ENCODE data around the gene TMEM163.

TMEM163 gene

DNA sequence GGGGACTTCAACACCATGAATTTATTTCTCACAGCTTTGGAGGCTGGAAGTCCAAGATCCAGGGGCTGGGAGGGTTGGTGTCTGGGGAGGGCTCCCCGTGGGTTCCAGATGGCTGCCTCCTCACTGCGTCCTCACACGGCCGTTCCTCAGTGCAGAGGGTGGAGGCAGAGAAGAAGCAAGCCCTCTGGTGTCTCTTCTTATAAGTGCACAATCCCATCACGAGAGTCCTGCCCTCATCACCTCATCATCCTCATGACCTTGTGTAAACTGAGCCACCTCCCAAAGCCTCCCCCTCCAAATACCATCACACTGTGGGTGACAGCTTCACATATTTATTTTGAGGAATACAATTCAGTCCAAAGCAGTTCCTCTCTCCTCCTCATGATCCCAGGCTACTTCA is 26.3 kb downstream of the TMEM163 start:
- Histone ChIP-seq H3K36me3 (ENCODE audit: control insufficient read depth, insufficient read depth, low read length) (no peaks in the 10 kb centered on the region), H3K9me3 (ENCODE audit: control insufficient read depth, insufficient read depth, low read depth, low read length) (no peaks in the 10 kb centered on the region), H3K4me3 (ENCODE audit: low read depth, low read length) (no peak overlapping the region), H3K27me3 (ENCODE audit: control insufficient read depth, insufficient read depth, low read length) (no peaks in the 10 kb centered on the region), H3K9ac (ENCODE audit: low read length) (no peak overlapping the region), H3K27ac (ENCODE audit: low read depth, low read length) (no peak overlapping the region), H3K4me1 (ENCODE audit: control insufficient read depth, insufficient read depth, low read length) (no peaks in the 10 kb centered on the region)

GRCh38 chr2:134690629-134691215 is 28.1 kb downstream of the TMEM163 start:
- H3K4me3 ChIP-seq (ENCODE audit: low read depth, low read length) = no peak overlapping the region
- no peaks in the 10 kb centered on the region for H3K9me3 ChIP-seq (ENCODE audit: control insufficient read depth, insufficient read depth, low read depth, low read length)
- H3K27ac ChIP-seq (ENCODE audit: low read depth, low read length) = no peak overlapping the region
- H3K4me1 ChIP-seq (ENCODE audit: control insufficient read depth, insufficient read depth, low read length) = no peaks in the 10 kb centered on the region
- H3K27me3 ChIP-seq (ENCODE audit: control insufficient read depth, insufficient read depth, low read length) = no peaks in the 10 kb centered on the region
- no peak overlapping the region for H3K9ac ChIP-seq (ENCODE audit: low read length)
- H3K36me3 ChIP-seq (ENCODE audit: control insufficient read depth, insufficient read depth, low read length) = no peaks in the 10 kb centered on the region

GRCh38 chr2:134689315-134689714 is 29.5 kb downstream of the TMEM163 start:
- H3K4me3 ChIP-seq (ENCODE audit: low read depth, low read length) = no peak overlapping the region
- no peak overlapping the region for H3K9ac ChIP-seq (ENCODE audit: low read length)
- no peaks in the 10 kb centered on the region for H3K9me3 ChIP-seq (ENCODE audit: control insufficient read depth, insufficient read depth, low read depth, low read length)
- no peaks in the 10 kb centered on the region for H3K27me3 ChIP-seq (ENCODE audit: control insufficient read depth, insufficient read depth, low read length)
- H3K4me1 ChIP-seq (ENCODE audit: control insufficient read depth, insufficient read depth, low read length) = no peaks in the 10 kb centered on the region
- no peak overlapping the region for H3K27ac ChIP-seq (ENCODE audit: low read depth, low read length)
- H3K36me3 ChIP-seq (ENCODE audit: control insufficient read depth, insufficient read depth, low read length) = no peaks in the 10 kb centered on the region

GRCh38 chr2:134685967-134686366 is 32.8 kb downstream of the TMEM163 start:
- Histone ChIP-seq H3K27ac (ENCODE audit: low read depth, low read length) (no peak overlapping the region), H3K9ac (ENCODE audit: low read length) (no peak overlapping the region), H3K9me3 (ENCODE audit: control insufficient read depth, insufficient read depth, low read depth, low read length) (no peaks in the 10 kb centered on the region), H3K36me3 (ENCODE audit: control insufficient read depth, insufficient read depth, low read length) (no peaks in the 10 kb centered on the region), H3K4me3 (ENCODE audit: low read depth, low read length) (no peak overlapping the region), H3K4me1 (ENCODE audit: control insufficient read depth, insufficient read depth, low read length) (no peaks in the 10 kb centered on the region), H3K27me3 (ENCODE audit: control insufficient read depth, insufficient read depth, low read length) (no peaks in the 10 kb centered on the region)

DNA sequence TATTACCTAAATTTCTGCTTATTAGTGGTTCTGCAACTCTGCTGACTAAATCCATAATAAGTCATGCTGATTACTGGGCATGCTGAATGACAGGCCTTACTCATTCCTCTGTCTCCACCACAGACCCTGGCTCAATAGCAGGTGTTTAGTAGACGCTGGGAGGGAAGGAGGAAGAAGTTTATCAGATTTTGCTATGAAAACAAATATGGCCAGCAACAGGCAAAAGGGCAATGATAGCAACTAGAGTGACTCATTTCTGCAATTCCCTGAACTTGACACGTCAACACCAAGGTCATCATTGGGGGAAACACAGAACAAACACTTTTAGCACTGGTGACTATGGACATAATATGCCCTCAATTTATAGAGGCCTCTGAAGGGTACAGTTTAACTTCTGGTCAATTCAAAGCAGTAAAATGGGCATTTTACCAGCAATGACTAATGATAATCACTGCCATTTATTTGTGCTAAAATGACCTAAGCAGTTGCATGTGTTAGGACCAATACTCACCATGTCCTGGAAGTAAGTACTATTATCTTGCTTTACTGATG is 35.2 kb downstream of the TMEM163 start:
- Histone ChIP-seq H3K9ac (ENCODE audit: low read length) (no peak overlapping the region), H3K4me3 (ENCODE audit: low read depth, low read length) (no peak overlapping the region), H3K4me1 (ENCODE audit: control insufficient read depth, insufficient read depth, low read length) (peaks cover 6% of the 10 kb centered on the region; the same call in 1 of the 2 replicates), H3K9me3 (ENCODE audit: control insufficient read depth, insufficient read depth, low read depth, low read length) (no peaks in the 10 kb centered on the region), H3K27ac (ENCODE audit: low read depth, low read length) (no peak overlapping the region), H3K27me3 (ENCODE audit: control insufficient read depth, insufficient read depth, low read length) (no peaks in the 10 kb centered on the region), H3K36me3 (ENCODE audit: control insufficient read depth, insufficient read depth, low read length) (no peaks in the 10 kb centered on the region)

- H3K9me3 ChIP-seq (ENCODE audit: control insufficient read depth, insufficient read depth, low read depth, low read length) = no peaks in the 10 kb centered on the region
- no peaks in the 10 kb centered on the region for H3K36me3 ChIP-seq (ENCODE audit: control insufficient read depth, insufficient read depth, low read length)
- peaks cover 15% of the 10 kb centered on the region for H3K4me1 ChIP-seq (ENCODE audit: control insufficient read depth, insufficient read depth, low read length)
- no peak overlapping the region for H3K9ac ChIP-seq (ENCODE audit: low read length)
- no peak overlapping the region for H3K27ac ChIP-seq (ENCODE audit: low read depth, low read length)
- H3K4me3 ChIP-seq (ENCODE audit: low read depth, low read length) = no peak overlapping the region
- no peaks in the 10 kb centered on the region for H3K27me3 ChIP-seq (ENCODE audit: control insufficient read depth, insufficient read depth, low read length)
Measured at GRCh38 chr2:134682726-134683125, 36.1 kb downstream of the TMEM163 start.

DNA sequence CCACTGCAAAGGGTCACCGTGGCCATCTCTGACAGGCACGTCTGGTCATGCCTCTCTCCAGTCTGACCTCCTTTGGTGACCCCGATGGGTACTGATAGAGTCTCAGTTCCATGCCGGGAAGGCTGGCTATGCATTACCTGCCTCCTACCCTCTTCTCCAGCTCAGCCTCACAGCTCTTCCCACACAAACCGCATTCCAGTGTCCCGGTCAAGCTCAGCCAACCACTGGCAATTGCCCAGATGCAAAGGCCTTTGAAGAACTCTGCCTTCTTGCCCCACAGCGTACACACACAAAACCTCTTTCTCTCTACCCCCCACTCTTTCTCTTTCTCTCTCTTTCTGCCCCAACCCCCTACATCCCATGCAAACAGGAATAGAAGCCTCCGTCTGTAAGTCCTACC is 37.6 kb downstream of the TMEM163 start:
- H3K4me1 ChIP-seq (ENCODE audit: control insufficient read depth, insufficient read depth, low read length) = peaks cover 16% of the 10 kb centered on the region
- no peak overlapping the region for H3K9ac ChIP-seq (ENCODE audit: low read length)
- H3K9me3 ChIP-seq (ENCODE audit: control insufficient read depth, insufficient read depth, low read depth, low read length) = no peaks in the 10 kb centered on the region
- H3K27ac ChIP-seq (ENCODE audit: low read depth, low read length) = no peak overlapping the region
- H3K27me3 ChIP-seq (ENCODE audit: control insufficient read depth, insufficient read depth, low read length) = no peaks in the 10 kb centered on the region
- no peaks in the 10 kb centered on the region for H3K36me3 ChIP-seq (ENCODE audit: control insufficient read depth, insufficient read depth, low read length)
- no peak overlapping the region for H3K4me3 ChIP-seq (ENCODE audit: low read depth, low read length)

DNA sequence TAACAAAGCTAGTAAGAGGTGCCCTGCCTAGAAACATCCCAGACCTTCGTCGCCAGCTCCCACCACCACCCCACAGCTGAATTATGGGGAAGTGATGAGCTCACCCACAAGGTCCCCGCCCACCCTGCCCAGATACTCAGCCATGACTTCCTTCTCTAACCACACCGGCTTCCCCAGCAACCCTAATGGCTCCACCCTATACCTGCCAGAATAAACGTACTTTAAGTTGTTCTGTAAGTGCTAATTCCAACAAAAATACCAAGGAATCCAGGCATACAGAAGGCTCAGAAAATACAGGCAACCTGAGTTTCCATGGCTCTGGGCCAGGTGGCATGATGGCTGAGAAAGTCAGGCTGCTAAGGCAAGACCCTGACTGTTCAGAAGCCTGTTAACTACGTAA is 39.1 kb downstream of the TMEM163 start:
- Histone ChIP-seq H3K4me1 (ENCODE audit: control insufficient read depth, insufficient read depth, low read length) (peaks cover 16% of the 10 kb centered on the region), H3K9me3 (ENCODE audit: control insufficient read depth, insufficient read depth, low read depth, low read length) (no peaks in the 10 kb centered on the region), H3K27me3 (ENCODE audit: control insufficient read depth, insufficient read depth, low read length) (no peaks in the 10 kb centered on the region), H3K27ac (ENCODE audit: low read depth, low read length) (no peak overlapping the region), H3K4me3 (ENCODE audit: low read depth, low read length) (no peak overlapping the region), H3K36me3 (ENCODE audit: control insufficient read depth, insufficient read depth, low read length) (no peaks in the 10 kb centered on the region), H3K9ac (ENCODE audit: low read length) (no peak overlapping the region)

GRCh38 chr2:134679294-134679693 is 39.5 kb downstream of the TMEM163 start:
- H3K9ac ChIP-seq (ENCODE audit: low read length) = no peak overlapping the region
- no peak overlapping the region for H3K4me3 ChIP-seq (ENCODE audit: low read depth, low read length)
- H3K36me3 ChIP-seq (ENCODE audit: control insufficient read depth, insufficient read depth, low read length) = no peaks in the 10 kb centered on the region
- H3K27me3 ChIP-seq (ENCODE audit: control insufficient read depth, insufficient read depth, low read length) = no peaks in the 10 kb centered on the region
- H3K9me3 ChIP-seq (ENCODE audit: control insufficient read depth, insufficient read depth, low read depth, low read length) = no peaks in the 10 kb centered on the region
- H3K27ac ChIP-seq (ENCODE audit: low read depth, low read length) = no peak overlapping the region
- peaks cover 16% of the 10 kb centered on the region for H3K4me1 ChIP-seq (ENCODE audit: control insufficient read depth, insufficient read depth, low read length)

- Histone ChIP-seq H3K4me1 (ENCODE audit: control insufficient read depth, insufficient read depth, low read length) (peaks cover 16% of the 10 kb centered on the region), H3K4me3 (ENCODE audit: low read depth, low read length) (no peak overlapping the region), H3K27ac (ENCODE audit: low read depth, low read length) (no peak overlapping the region), H3K9me3 (ENCODE audit: control insufficient read depth, insufficient read depth, low read depth, low read length) (no peaks in the 10 kb centered on the region), H3K9ac (ENCODE audit: low read length) (peak overlapping the region; percentile 13), H3K27me3 (ENCODE audit: control insufficient read depth, insufficient read depth, low read length) (no peaks in the 10 kb centered on the region), H3K36me3 (ENCODE audit: control insufficient read depth, insufficient read depth, low read length) (no peaks in the 10 kb centered on the region)
Measured at GRCh38 chr2:134677856-134678756, 40.7 kb downstream of the TMEM163 start.

DNA sequence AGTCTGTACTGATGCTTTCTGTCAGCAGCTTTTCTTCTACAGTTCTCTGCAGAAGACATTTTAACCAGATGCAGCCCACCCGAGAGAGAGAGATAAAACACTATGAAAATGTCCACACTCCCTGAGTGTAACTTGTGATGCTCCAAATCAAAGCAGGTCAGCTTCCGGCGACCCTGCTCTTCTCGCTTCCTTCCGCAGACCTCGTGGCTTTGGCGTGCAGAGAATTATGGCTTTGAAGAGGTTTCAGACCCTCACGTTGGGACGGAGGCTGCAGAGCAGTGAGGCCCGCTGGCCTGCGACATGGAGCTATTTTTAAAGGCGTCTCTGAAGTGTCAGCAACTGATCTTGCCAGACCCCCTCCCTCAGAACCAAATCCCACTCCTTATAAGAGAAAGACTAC is 41.8 kb downstream of the TMEM163 start:
- Histone ChIP-seq H3K4me3 (ENCODE audit: low read depth, low read length) (no peak overlapping the region), H3K36me3 (ENCODE audit: control insufficient read depth, insufficient read depth, low read length) (no peaks in the 10 kb centered on the region), H3K9me3 (ENCODE audit: control insufficient read depth, insufficient read depth, low read depth, low read length) (no peaks in the 10 kb centered on the region), H3K27ac (ENCODE audit: low read depth, low read length) (no peak overlapping the region), H3K4me1 (ENCODE audit: control insufficient read depth, insufficient read depth, low read length) (peaks cover 16% of the 10 kb centered on the region), H3K9ac (ENCODE audit: low read length) (no peak overlapping the region), H3K27me3 (ENCODE audit: control insufficient read depth, insufficient read depth, low read length) (no peaks in the 10 kb centered on the region)

All from HUES6 (cell line).